H1 (cell line): ENCODE measurements around the gene PHOSPHO2. TPM values are rescaled to one million over a fixed set of nuclear protein-coding genes. Genes with fewer than 3 reads are reported as not detected.

Source experiments
- CTCF ChIA-PET: fragments of 300-600 bp; sonication (Branson Sonifier 250); formaldehyde crosslinking; loops from one replicate; lab custom pipeline; 2021; ENCODE audit not compliant: partially characterized antibody; lab: Charles Lee
- POLR2A ChIA-PET: fragments of 300-600 bp; sonication (Branson Sonifier 250); formaldehyde crosslinking; loops from one replicate; lab custom pipeline; 2021; ENCODE audit warnings: inconsistent platforms; ENCODE audit not compliant: partially characterized antibody; lab: Charles Lee
- DNase-seq, 2 experiments: peaks; one replicate each; pipeline versions ENCODE4 v3.0.0 to v3.0.0-alpha.2; 2010 to 2022; ENCODE audit warnings: low spot score in 2 of 2, low read depth in 1 of 2, mixed read lengths in 1 of 2
- FAIRE-seq: peaks from 2 replicates; lab custom pipeline; 2011; peaks lifted over from hg19 to GRCh38; lab: Jason Lieb, UNC
- H2AFZ ChIP-seq: 2 replicates; pipeline ENCODE4 v1.8.1; 2012; ENCODE audit warnings: low read length, inconsistent platforms
- H2AK5ac ChIP-seq: 2 replicates; pipeline ENCODE4 v1.6.1; 2013; ENCODE audit warnings: low read depth, low read length
- H2BK120ac ChIP-seq: replicated peaks from 2 replicates; pipeline ENCODE3; 2013; ENCODE audit warnings: low read depth, low read length, inconsistent platforms
- H2BK12ac ChIP-seq: 2 replicates; pipeline ENCODE4 v1.6.1; 2013; ENCODE audit warnings: low read depth, low read length
- H2BK15ac ChIP-seq: 2 replicates; pipeline ENCODE4 v1.6.1; 2013; ENCODE audit warnings: low read length
- H2BK20ac ChIP-seq: 2 replicates; pipeline ENCODE4 v1.6.1; 2013; ENCODE audit warnings: low read length
- H2BK5ac ChIP-seq: 2 replicates; pipeline ENCODE4 v1.6.1; 2013; ENCODE audit warnings: low read depth, low read length
- H3K14ac ChIP-seq: 2 replicates; pipeline ENCODE4 v1.6.1; 2013; ENCODE audit warnings: inconsistent platforms; ENCODE audit not compliant: insufficient read length
- H3K18ac ChIP-seq: 2 replicates; pipeline ENCODE4 v1.6.1; 2013; ENCODE audit warnings: low read length; ENCODE audit errors: extremely low read depth
- H3K23ac ChIP-seq: 2 replicates; pipeline ENCODE4 v1.6.1; 2013; ENCODE audit warnings: inconsistent platforms; ENCODE audit not compliant: insufficient read length
- H3K23me2 ChIP-seq: 2 replicates; pipeline ENCODE4 v1.6.1; 2013; ENCODE audit warnings: low read depth, low read length
- H3K27ac ChIP-seq: 2 replicates; pipeline ENCODE4 v1.6.1; 2011; ENCODE audit warnings: low read depth, low read length, inconsistent platforms
- H3K27me3 ChIP-seq, 4 experiments: replicated peaks in 1 of 4; 1 replicate in 1 of 4; 2 replicates in 3 of 4; pipeline versions ENCODE4 v1.6.1 to v1.8.1; 2011 to 2013; ENCODE audit warnings: low read length in 3 of 4, mild to moderate bottlenecking in 3 of 4, inconsistent platforms in 2 of 4, mixed read lengths in 2 of 4, moderate library complexity in 1 of 4; ENCODE audit not compliant: control insufficient read depth in 3 of 4, insufficient read depth in 3 of 4; ENCODE audit errors: extremely low read depth in 1 of 4
- H3K36me3 ChIP-seq, 4 experiments: 2 replicates each; pipeline versions ENCODE4 v1.6.1 to v1.8.1; 2011 to 2013; ENCODE audit warnings: mild to moderate bottlenecking in 4 of 4, low read length in 3 of 4, moderate library complexity in 2 of 4, control low read depth in 1 of 4, inconsistent platforms in 1 of 4; ENCODE audit not compliant: insufficient read depth in 4 of 4, control insufficient read depth in 2 of 4
- H3K4ac ChIP-seq: replicated peaks from 2 replicates; pipeline ENCODE3; 2013; ENCODE audit warnings: low read length, low read depth, mixed read lengths, inconsistent platforms; ENCODE audit not compliant: insufficient read length
- H3K4me1 ChIP-seq, 4 experiments: replicated peaks in 1 of 4; 1 replicate in 1 of 4; 2 replicates in 3 of 4; pipeline versions ENCODE4 v1.6.1 to v1.8.1; 2011 to 2013; ENCODE audit warnings: low read length in 3 of 4, inconsistent platforms in 2 of 4, mixed read lengths in 1 of 4; ENCODE audit not compliant: insufficient read depth in 4 of 4, control insufficient read depth in 3 of 4
- H3K4me2 ChIP-seq, 2 experiments: 2 replicates each; pipeline versions ENCODE4 v1.6.1 to v1.8.1; 2011 to 2013; ENCODE audit warnings: low read depth in 2 of 2, low read length in 2 of 2, control low read depth in 1 of 2, inconsistent platforms in 1 of 2, mild to moderate bottlenecking in 1 of 2; ENCODE audit not compliant: insufficient read depth in 1 of 2
- H3K4me3 ChIP-seq, 4 experiments: fragments of 200-600, 300-600 bp in 1 of 4; sonication (generic), shearing (Covaris generic), sonication (Bioruptor Twin) in 1 of 4; 2 replicates each; pipeline versions ENCODE4 v1.5.1 to v1.8.1; 2011 to 2016; ENCODE audit warnings: low read length in 4 of 4, low read depth in 3 of 4, control low read depth in 2 of 4, inconsistent platforms in 2 of 4, mild to moderate bottlenecking in 2 of 4, mixed read lengths in 1 of 4, moderate library complexity in 1 of 4; ENCODE audit not compliant: insufficient read depth in 2 of 4; ENCODE audit errors: extremely low read depth in 1 of 4
- H3K56ac ChIP-seq: replicated peaks from 2 replicates; pipeline ENCODE3; 2013; ENCODE audit warnings: low read depth, mild to moderate bottlenecking, mixed read lengths, low read length, inconsistent platforms; ENCODE audit not compliant: insufficient read length
- H3K79me1 ChIP-seq: 2 replicates; pipeline ENCODE4 v1.6.1; 2013; ENCODE audit warnings: low read depth, low read length, control low read depth
- H3K79me2 ChIP-seq, 2 experiments: 2 replicates each; pipeline versions ENCODE4 v1.6.1 to v1.8.1; 2012 to 2013; ENCODE audit warnings: low read length in 2 of 2, mild to moderate bottlenecking in 2 of 2, inconsistent platforms in 1 of 2; ENCODE audit not compliant: insufficient read depth in 2 of 2, control insufficient read depth in 1 of 2
- H3K9ac ChIP-seq, 4 experiments: replicated peaks in 1 of 4; 1 replicate in 1 of 4; 2 replicates in 3 of 4; pipeline versions ENCODE4 v1.6.1 to v1.8.1; 2011 to 2013; ENCODE audit warnings: low read depth in 3 of 4, low read length in 3 of 4, control low read depth in 2 of 4, mild to moderate bottlenecking in 2 of 4, moderate library complexity in 2 of 4, inconsistent platforms in 1 of 4; ENCODE audit errors: extremely low read depth in 1 of 4
- H3K9me3 ChIP-seq, 2 experiments: 2 replicates each; pipeline versions ENCODE4 v1.6.1 to v1.8.1; 2012 to 2013; ENCODE audit warnings: mild to moderate bottlenecking in 2 of 2, moderate library complexity in 2 of 2, control low read depth in 1 of 2, inconsistent platforms in 1 of 2, low read depth in 1 of 2, low read length in 1 of 2, mixed read lengths in 1 of 2; ENCODE audit not compliant: insufficient read depth in 2 of 2
- H4K20me1 ChIP-seq, 2 experiments: replicated peaks in 1 of 2; 2 replicates each; pipeline versions ENCODE3 to v1.8.1; 2011 to 2013; ENCODE audit warnings: inconsistent platforms in 2 of 2, low read length in 2 of 2, mild to moderate bottlenecking in 1 of 2; ENCODE audit not compliant: insufficient read depth in 2 of 2, control insufficient read depth in 1 of 2
- H4K5ac ChIP-seq: 2 replicates; pipeline ENCODE4 v1.6.1; 2013; ENCODE audit warnings: low read length, low read depth, mixed read lengths, inconsistent platforms; ENCODE audit not compliant: insufficient read length
- H4K8ac ChIP-seq: 2 replicates; pipeline ENCODE4 v1.8.0; 2013; ENCODE audit warnings: mild to moderate bottlenecking, moderate library complexity, low read length, inconsistent platforms; ENCODE audit not compliant: insufficient read depth; ENCODE audit errors: extremely low read depth
- H4K91ac ChIP-seq: replicated peaks from 2 replicates; pipeline ENCODE3; 2013; ENCODE audit warnings: low read length, mixed read lengths, inconsistent platforms; ENCODE audit not compliant: insufficient read length
- KDM1A ChIP-seq: fragments of 200-600, 300-600 bp; sonication (generic); IDR thresholded peaks from 2 replicates; pipeline ENCODE4 v1.7.1; 2016; ENCODE audit warnings: mild to moderate bottlenecking, low read length, borderline replicate concordance
- WGBS, 2 experiments: shearing (Covaris generic) in 1 of 2; methylation state at CpG; one replicate each; pipeline versions ENCODE4 v1.1.6 to v1.1.7; 2013 to 2015; ENCODE audit warnings: low lambda C conversion rate in 2 of 2, mixed read lengths in 2 of 2, inconsistent platforms in 1 of 2, low coverage in 1 of 2, missing lambda C conversion rate in 1 of 2; ENCODE audit not compliant: insufficient replicate concordance in 2 of 2, insufficient coverage in 1 of 2, insufficient read length in 1 of 2; ENCODE audit errors: extremely low coverage in 1 of 2, missing lambda C conversion rate in 1 of 2; 5-methylcytosine and 5-hydroxymethylcytosine counted together
- polyA plus RNA-seq, 7 experiments: library from polyadenylated mRNA; depleted of rRNA in 3 of 7; stranded (reverse) in 5 of 7; unstranded in 2 of 7; fragments of >200 nt in 5 of 7; fragments of 200-250 nt in 2 of 7; gene quantifications; 1 replicate in 5 of 7; 2 replicates in 1 of 7; 4 replicates in 1 of 7; pipeline versions ENCODE4 v1.2.1 to v1.2.3, GENCODE V29; 2011 to 2013; ENCODE audit warnings: missing spikeins in 2 of 7, mixed read lengths in 2 of 7
- total RNA-seq: library from RNA; stranded (reverse); fragmentation: NEBNext Ultra II Directional; extraction: Animal tissue kit (Norgen Biotek cat#: 25700); gene quantifications from 2 replicates; pipeline ENCODE4 v1.2.1, GENCODE V29; 2021

Gene PHOSPHO2
- total and polyA plus RNA-seq, 2 of the 8 experiments (the other 6 are each of a cell fraction or from before 2014, with no cell fraction given) = 2.4 to 8.5 TPM

DNA sequence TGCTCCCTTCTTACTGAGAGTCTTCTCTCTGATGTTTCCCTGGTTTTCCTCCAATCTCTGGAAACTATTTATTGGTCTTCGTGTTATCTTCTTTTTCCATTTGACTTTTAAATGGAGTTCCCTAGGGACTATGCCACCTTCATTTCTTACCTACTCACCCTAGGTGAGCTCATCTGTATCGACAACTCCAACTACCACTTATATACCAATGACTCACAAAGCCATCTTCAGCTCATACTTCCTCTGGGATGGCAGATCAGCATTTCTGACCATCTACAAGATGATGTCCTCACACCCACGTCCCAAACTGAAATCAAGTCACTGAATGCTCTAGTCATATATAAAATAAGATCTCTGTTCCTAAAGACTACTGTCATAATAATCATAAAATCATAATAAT is 40.6 kb upstream of the PHOSPHO2 start:
- H3K36me3 ChIP-seq = no peaks in the 10 kb centered on the region
- no peak for DNase-seq
- no peak overlapping the region for H2BK12ac ChIP-seq
- 75% methylated on average over 3 of the region's 3 CpGs; no CpG with 5 or more reads in 1 of the 2 experiments for WGBS, 2 experiments
- H3K14ac ChIP-seq = no peak overlapping the region
- H4K5ac ChIP-seq = no peak overlapping the region
- no peaks in the 10 kb centered on the region for H3K79me2 ChIP-seq
- no peak overlapping the region for H3K4ac ChIP-seq
- H3K18ac ChIP-seq = no peak overlapping the region
- no peaks in the 10 kb centered on the region; the same call in 1 of the 2 replicates for H3K23me2 ChIP-seq
- no peak overlapping the region for H3K56ac ChIP-seq
- H2BK120ac ChIP-seq = no peak overlapping the region
- H3K27me3 ChIP-seq = no peaks in the 10 kb centered on the region
- no peak for TF ChIP-seq KDM1A
- no peak overlapping the region for H2AK5ac ChIP-seq
- no peaks in the 10 kb centered on the region for H3K79me1 ChIP-seq
- H3K4me3 ChIP-seq = no peak overlapping the region
- H3K9me3 ChIP-seq = no peaks in the 10 kb centered on the region
- H3K27ac ChIP-seq = no peak overlapping the region
- H3K23ac ChIP-seq = no peak overlapping the region
- H3K4me1 ChIP-seq = no peaks in the 10 kb centered on the region
- no peak overlapping the region for H2BK20ac ChIP-seq
- no peak overlapping the region for H2BK15ac ChIP-seq
- H3K9ac ChIP-seq = no peak overlapping the region
- CTCF ChIA-PET = interaction anchor here (0.6 to 1.1 kb wide), 3 partner anchors 9 to 142 kb away, joined by 3 to 4 read pairs (median 3); no protein-coding TSS in a partner anchor
- no peak overlapping the region for H2BK5ac ChIP-seq
- H4K20me1 ChIP-seq = no peaks in the 10 kb centered on the region
- H4K91ac ChIP-seq = no peak overlapping the region
- POLR2A ChIA-PET = no interaction called here
- H3K4me2 ChIP-seq = no peak overlapping the region
- no peak overlapping the region for H2AFZ ChIP-seq
- FAIRE-seq = no peak
- H4K8ac ChIP-seq = no peak overlapping the region
